GM18502 (cell line): ENCODE measurements around the gene ZBTB17.

ENCODE experiments used
- ATAC-seq: cut with Tn5 transposase; IDR thresholded peaks from one replicate; pipeline ENCODE4 v1.9.1; 2021; ENCODE audit warnings: mild to moderate bottlenecking; ENCODE audit not compliant: unreplicated experiment, poor library complexity

Gene ZBTB17

GRCh38 chr1:15963363-15963967, 12.4 kb downstream of the ZBTB17 start:
- ATAC-seq = no peak

- no peak for ATAC-seq
Observed at GRCh38 chr1:15962671-15963362, 13.1 kb downstream of the ZBTB17 start.

GRCh38 chr1:15962176-15962575, 13.7 kb downstream of the ZBTB17 start:
- no peak for ATAC-seq

- no peak for ATAC-seq
Observed at GRCh38 chr1:15961492-15961891, 14.4 kb downstream of the ZBTB17 start.

GRCh38 chr1:15960808-15961207, 15.1 kb downstream of the ZBTB17 start:
- ATAC-seq = no peak

- ATAC-seq = no peak
Observed at GRCh38 chr1:15959827-15960446, 16.0 kb downstream of the ZBTB17 start.

- ATAC-seq = no peak
Observed at GRCh38 chr1:15959424-15959823, 16.5 kb downstream of the ZBTB17 start.

GRCh38 chr1:15958793-15959192, 17.1 kb downstream of the ZBTB17 start:
- ATAC-seq = no peak

GRCh38 chr1:15958111-15958510, 17.8 kb downstream of the ZBTB17 start:
- no peak for ATAC-seq

- ATAC-seq = no peak
Observed at GRCh38 chr1:15957221-15958095, 18.4 kb downstream of the ZBTB17 start.

GRCh38 chr1:15956150-15956549, 19.8 kb downstream of the ZBTB17 start:
- no peak for ATAC-seq

GRCh38 chr1:15955552-15955951, 20.3 kb downstream of the ZBTB17 start:
- no peak for ATAC-seq

- no peak for ATAC-seq
Observed at GRCh38 chr1:15954316-15954715, 21.6 kb downstream of the ZBTB17 start.

GRCh38 chr1:15953791-15954241, 22.1 kb downstream of the ZBTB17 start:
- no peak for ATAC-seq

- no peak for ATAC-seq
Observed at GRCh38 chr1:15953294-15953771, 22.6 kb downstream of the ZBTB17 start.

GRCh38 chr1:15952317-15953258, 23.3 kb downstream of the ZBTB17 start:
- no peak for ATAC-seq

- ATAC-seq = no peak
Observed at GRCh38 chr1:15951341-15952153, 24.4 kb downstream of the ZBTB17 start.

- ATAC-seq = no peak
Observed at GRCh38 chr1:15950763-15951295, 25.1 kb downstream of the ZBTB17 start.
